ENCODE data around the gene PTGR3. TPM values are rescaled to one million over a fixed set of nuclear protein-coding genes. Genes with fewer than 3 reads are reported as not detected.

PTGR3 gene
- total RNA-seq, 1 experiment from 2014 or later: 6.9 TPM

- no peaks in the 10 kb centered on the region for H3K27me3 ChIP-seq (replicated peaks; ENCODE audit: insufficient read depth, low read depth, low read length, poor library complexity)
- H3K36me3 ChIP-seq (ENCODE audit: insufficient read depth, low read length, poor library complexity, severe bottlenecking): no peaks in the 10 kb centered on the region
- TF ChIP-seq EZH2 (IDR thresholded peaks at IDR 0.05; ENCODE audit: borderline replicate concordance, low read depth, low read length, poor library complexity, severe bottlenecking): no peak
- TF ChIP-seq CTCF (conservative IDR thresholded peaks at IDR 0.05; ENCODE audit: low read depth, low read length): no peak
- no peaks in the 10 kb centered on the region for H3K9me3 ChIP-seq (ENCODE audit: low read depth, low read length, poor library complexity, severe bottlenecking)
- ChIA-PET CTCF (no interaction called here), POLR2A (ENCODE audit: low non-redundant PET) (interaction anchor here (0.5 kb wide), 1 partner anchor 19 kb away, joined by 5 read pairs; no protein-coding TSS in a partner anchor)
- no peak overlapping the region for H3K4me3 ChIP-seq (ENCODE audit: low read depth, low read length, poor library complexity, severe bottlenecking)
- BruUV-seq (replicated peaks): no TSS peak
- no peak for DNase-seq (ENCODE audit: low spot score)
- no peaks in the 10 kb centered on the region for H3K4me1 ChIP-seq (ENCODE audit: insufficient read depth, low read length, poor library complexity, severe bottlenecking)
- no peak overlapping the region for H3K27ac ChIP-seq (ENCODE audit: low read depth, low read length, poor library complexity, severe bottlenecking)
- intact Hi-C loops (cut with micrococcal nuclease; ENCODE audit: unreplicated experiment): no loop called here
Measured at GRCh38 chr18:75159646-75160356, 49.1 kb downstream of the PTGR3 start.

- Histone ChIP-seq H3K4me3 (ENCODE audit: low read depth, low read length, poor library complexity, severe bottlenecking) (no peak overlapping the region), H3K27ac (ENCODE audit: low read depth, low read length, poor library complexity, severe bottlenecking) (no peak overlapping the region), H3K27me3 (replicated peaks; ENCODE audit: insufficient read depth, low read depth, low read length, poor library complexity) (no peaks in the 10 kb centered on the region), H3K36me3 (ENCODE audit: insufficient read depth, low read length, poor library complexity, severe bottlenecking) (no peaks in the 10 kb centered on the region), H3K4me1 (ENCODE audit: insufficient read depth, low read length, poor library complexity, severe bottlenecking) (no peaks in the 10 kb centered on the region), H3K9me3 (ENCODE audit: low read depth, low read length, poor library complexity, severe bottlenecking) (no peaks in the 10 kb centered on the region)
- intact Hi-C loops (cut with micrococcal nuclease; ENCODE audit: unreplicated experiment): no loop called here
- DNase-seq (ENCODE audit: low spot score): no peak
- TF ChIP-seq CTCF (conservative IDR thresholded peaks at IDR 0.05; ENCODE audit: low read depth, low read length) (no peak), EZH2 (IDR thresholded peaks at IDR 0.05; ENCODE audit: borderline replicate concordance, low read depth, low read length, poor library complexity, severe bottlenecking) (no peak)
- ChIA-PET POLR2A (ENCODE audit: low non-redundant PET) (interaction anchor here (0.5 kb wide), 1 partner anchor 19 kb away, joined by 5 read pairs; no protein-coding TSS in a partner anchor), CTCF (no interaction called here)
- BruUV-seq (replicated peaks): no TSS peak
Measured at GRCh38 chr18:75159238-75159518, 49.8 kb downstream of the PTGR3 start.

Other genes with a start within 250 kb of the PTGR3 start
- 1.8 and 3.6 TPM in 2 replicates for gene TSHZ1, start 1.7 kb upstream of the PTGR3 start, total RNA-seq (2021)
- not detected in 2 replicates for gene SMIM21, start 218.6 kb upstream of the PTGR3 start, total RNA-seq (2021)

Measured in A673 (cell line).